ENCODE results near the gene PTPRJ.

- TF ChIP-seq CTCF (conservative IDR thresholded peaks at IDR 0.05; ENCODE audit: low read depth, low read length) (no peak), EZH2 (IDR thresholded peaks at IDR 0.05; ENCODE audit: borderline replicate concordance, low read depth, low read length, poor library complexity, severe bottlenecking) (no peak)
Measured at GRCh38 chr11:48094643-48095339, 114.4 kb downstream of the PTPRJ start.

Data from A673 (cell line).